Spleen (tissue), 13 donors: ENCODE data around the gene OR52N2. TPM values are rescaled to one million over a fixed set of nuclear protein-coding genes. Genes with fewer than 3 reads are reported as not detected.

Experiments used
- DNase-seq: peaks from one replicate; pipeline ENCODE4 v3.0.0-alpha.2; 2020
- H3K27ac ChIP-seq, 8 donors: fragments of 200-600 bp; sonication (generic) in 7 of 8; 1 replicate in 4 of 8; 2 replicates in 4 of 8; pipeline versions ENCODE4 v1.5.0 to v1.8.0; 2016 to 2021; ENCODE audit warnings: inconsistent platforms in 4 of 8, mild to moderate bottlenecking in 4 of 8, moderate library complexity in 1 of 8
- H3K27me3 ChIP-seq, 7 donors: fragments of 200-600 bp; sonication (generic) in 6 of 7; replicated peaks in 1 of 7; 1 replicate in 4 of 7; 2 replicates in 3 of 7; pipeline versions ENCODE4 v1.5.0 to v1.8.0; 2016 to 2021; ENCODE audit warnings: inconsistent platforms in 3 of 7, mild to moderate bottlenecking in 1 of 7
- H3K36me3 ChIP-seq, 6 donors: fragments of 200-600 bp; sonication (generic) in 5 of 6; 1 replicate in 4 of 6; 2 replicates in 2 of 6; pipeline versions ENCODE4 v1.5.0 to v1.8.0; 2016 to 2021; ENCODE audit warnings: inconsistent platforms in 2 of 6
- H3K4me1 ChIP-seq, 6 donors: fragments of 200-600 bp; sonication (generic) in 5 of 6; 1 replicate in 3 of 6; 2 replicates in 3 of 6; pipeline versions ENCODE4 v1.5.0 to v1.8.0; 2016 to 2021; ENCODE audit warnings: inconsistent platforms in 3 of 6
- H3K4me3 ChIP-seq, 8 donors: fragments of 200-600 bp; sonication (generic) in 7 of 8; 1 replicate in 4 of 8; 2 replicates in 4 of 8; pipeline versions ENCODE4 v1.5.0 to v1.8.0; 2016 to 2021; ENCODE audit warnings: inconsistent platforms in 4 of 8, mild to moderate bottlenecking in 4 of 8, moderate library complexity in 2 of 8
- H3K9me3 ChIP-seq, 8 donors: fragments of 200-600 bp; sonication (generic) in 7 of 8; 1 replicate in 4 of 8; 2 replicates in 4 of 8; pipeline versions ENCODE4 v1.5.0 to v1.8.0; 2016 to 2021; ENCODE audit warnings: inconsistent platforms in 4 of 8
- CTCF ChIP-seq, 11 experiments: fragments of 200-600 bp in 7 of 11; fragments of 450-650 bp in 4 of 11; sonication (generic) in 4 of 11; IDR thresholded peaks in 8 of 11; conservative IDR thresholded peaks in 3 of 11; 1 replicate in 7 of 11; 2 replicates in 4 of 11; pipeline versions ENCODE4 v1.4.0 to v1.8.0; 2016 to 2021; ENCODE audit warnings: antibody characterized with exemption in 11 of 11, inconsistent platforms in 4 of 11, mild to moderate bottlenecking in 1 of 11
- POLR2A ChIP-seq, 3 donors: fragments of 450-650 bp; IDR thresholded peaks; one replicate each; pipeline ENCODE4 v1.5.1; 2017; ENCODE audit warnings: antibody characterized with exemption in 3 of 3, mild to moderate bottlenecking in 1 of 3
- POLR2AphosphoS5 ChIP-seq, 3 donors: sonication (generic); formaldehyde crosslinking; IDR thresholded peaks; one replicate each; pipeline ENCODE4 v1.5.1; 2017; ENCODE audit warnings: antibody characterized with exemption in 3 of 3
- WGBS, 5 donors: extraction: QIAGEN DNeasy Blood & Tissue Kit in 3 of 5; methylation state at CpG; one replicate each; pipeline versions ENCODE4 v1.1.5 to v1.1.7; 2013 to 2018; 5-methylcytosine and 5-hydroxymethylcytosine counted together
- intact Hi-C: fragments of 100-400 bp; cut with DNase I; formaldehyde crosslinking; loops from one replicate; pipeline ENCODE4 v1.15.0; 2023; ENCODE audit warnings: low total_unique reads
- long read RNA-seq, 2 donors: transcript quantifications; one replicate each; lab custom pipeline, GENCODE V29; 2026
- polyA plus RNA-seq, 3 donors: library from polyadenylated mRNA; stranded (reverse); fragments of 200-250 nt; gene quantifications; one replicate each; pipeline ENCODE4 v1.2.1, GENCODE V29; 2013
- total RNA-seq, 7 donors: library from RNA; depleted of rRNA in 3 of 7; stranded (reverse); fragments of >200 nt in 3 of 7; fragmentation: NEBNext Ultra II Directional in 4 of 7; extraction: Animal tissue kit (Norgen Biotek cat#: 25700) in 4 of 7; gene quantifications; one replicate each; pipeline versions ENCODE4 v1.1.0 to v1.2.1, GENCODE V29; 2016 to 2021
- donor health status: healthy with polysubstance abuse.
- donor health status: DM: no; HTN: no; CAD: no; lungs with moderate emphysema.
- donor health status: DM: no; HTN: no; CAD: no.
- donor health status: Bipolar disorder and iron deficiency.
- donor health status: healthy.
- donor health status: DM: no; HTN: no; CAD: no.
- donor health status: DM: yes; HTN: yes; CAD: no.

OR52N2 gene
- total RNA-seq (not detected), polyA plus RNA-seq (under 1 TPM in 1 of 3 donors, not detected in 2; 0.67 TPM)
- long read RNA-seq, donor 1: 0 reads
- long read RNA-seq, donor 2: 0 reads

- Histone ChIP-seq H3K27ac (peak within 1 kb of the TSS in 1 of 8 donors; percentile 40), H3K27me3 (peaks cover 0 to 15% (median 0%) of the 10 kb centered on the region in 7 donors), H3K4me3 (peak within 1 kb of the TSS; percentile 27 to 71 (median 48)), H3K4me1 (peaks cover 0 to 15% (median 13%) of the 10 kb centered on the region in 6 donors), H3K9me3 (peaks cover 0 to 14% (median 8%) of the 10 kb centered on the region in 8 donors), H3K36me3 (no peaks in the 10 kb centered on the region)
- peak; percentile 82 for DNase-seq
- TF ChIP-seq CTCF (IDR thresholded peaks at IDR 0.05 in 8 of 11, conservative IDR thresholded peaks at IDR 0.05 in 3 of 11): peak; percentile 78 to 93 (median 87)
- TF ChIP-seq POLR2A (IDR thresholded peaks at IDR 0.05): no peak
- TF ChIP-seq POLR2AphosphoS5 (IDR thresholded peaks at IDR 0.05): no peak
- 7 to 26% (median 13%) methylated on average over 24 of the region's 24 CpGs for WGBS, 5 donors
- intact Hi-C loops: loop anchor here (2.0 to 5.0 kb wide), 3 partner anchors 211 to 686 kb away; partner anchors contain the start of gene TRIM6
Observed at GRCh38 chr11:5808500-5809121, at the start of gene OR52N2. Gene OR52N2, plus strand, starts transcription at chr11:5808924. Its CDS starts 11,412 bp downstream, at chr11:5820336.

- Histone ChIP-seq H3K27me3 (no peaks in the 10 kb centered on the region), H3K4me1 (no peaks in the 10 kb centered on the region), H3K27ac (no peak overlapping the region), H3K4me3 (no peak overlapping the region), H3K9me3 (no peaks in the 10 kb centered on the region), H3K36me3 (no peaks in the 10 kb centered on the region)
- TF ChIP-seq POLR2AphosphoS5 (IDR thresholded peaks at IDR 0.05): no peak
- no peak for TF ChIP-seq POLR2A (IDR thresholded peaks at IDR 0.05)
- TF ChIP-seq CTCF (IDR thresholded peaks at IDR 0.05 in 8 of 11, conservative IDR thresholded peaks at IDR 0.05 in 3 of 11): no peak
- WGBS, 5 donors: 59 to 71% (median 71%) methylated on average over 1 of the region's 1 CpG
- intact Hi-C loops: no loop called here
- DNase-seq: no peak
Observed at GRCh38 chr11:5767056-5767455, 41.7 kb upstream of the OR52N2 start.

- DNase-seq: no peak
- no peak within 1 kb of the TSS for H3K4me3 ChIP-seq
- H3K27me3 ChIP-seq: peaks cover 0 to 3% (median 0%) of the 10 kb centered on the region in 7 donors
- no peaks in the 10 kb centered on the region for H3K9me3 ChIP-seq
- intact Hi-C loops: no loop called here
- H3K36me3 ChIP-seq: no peaks in the 10 kb centered on the region
- 25 to 60% (median 53%) methylated on average over 2 to 4 of the region's 4 CpGs for WGBS, 5 donors
- H3K27ac ChIP-seq: no peak within 1 kb of the TSS
- no peaks in the 10 kb centered on the region for H3K4me1 ChIP-seq
- TF ChIP-seq POLR2AphosphoS5 (IDR thresholded peaks at IDR 0.05) (no peak), CTCF (IDR thresholded peaks at IDR 0.05 in 8 of 11, conservative IDR thresholded peaks at IDR 0.05 in 3 of 11) (no peak), POLR2A (IDR thresholded peaks at IDR 0.05) (no peak)
Observed at GRCh38 chr11:5783255-5783654, 25.5 kb upstream of the OR52N2 start, which contains the start of gene OR52N5. Gene OR52N5, minus strand, starts transcription at chr11:5783355. Its CDS starts 4,721 bp downstream, at chr11:5778634.

GRCh38 chr11:5791165-5791564 is 17.6 kb upstream of the OR52N2 start, which contains the start of gene OR52N1:
Gene OR52N1, minus strand, starts transcription at chr11:5791265. Its CDS starts 2,449 bp downstream, at chr11:5788816.
- no peak for DNase-seq
- Histone ChIP-seq H3K4me1 (no peaks in the 10 kb centered on the region), H3K27ac (no peak within 1 kb of the TSS), H3K9me3 (peaks cover 0 to 3% (median 0%) of the 10 kb centered on the region in 8 donors), H3K36me3 (no peaks in the 10 kb centered on the region), H3K4me3 (no peak within 1 kb of the TSS), H3K27me3 (no peaks in the 10 kb centered on the region)
- intact Hi-C loops: no loop called here
- WGBS, 5 donors: 77 to 93% (median 80%) methylated on average over 3 of the region's 3 CpGs
- TF ChIP-seq POLR2AphosphoS5 (IDR thresholded peaks at IDR 0.05) (no peak), CTCF (IDR thresholded peaks at IDR 0.05 in 8 of 11, conservative IDR thresholded peaks at IDR 0.05 in 3 of 11) (no peak), POLR2A (IDR thresholded peaks at IDR 0.05) (no peak)
